Keratinocyte (primary cell): ENCODE results near the gene EPAS1. TPM values are rescaled to one million over a fixed set of nuclear protein-coding genes. Genes with fewer than 3 reads are reported as not detected.

Experiments used
- DNase-seq: peaks from one replicate; pipeline ENCODE4 v3.0.0-alpha.2; 2011; ENCODE audit warnings: low read depth, missing footprints, low spot score
- FAIRE-seq: peaks from 2 replicates; lab custom pipeline; 2011; peaks lifted over from hg19 to GRCh38; lab: Jason Lieb, UNC
- H2AFZ ChIP-seq: 2 replicates; pipeline ENCODE4 v1.6.0; 2012; ENCODE audit warnings: low read length, control low read depth, inconsistent platforms; ENCODE audit not compliant: control insufficient read depth
- H3K27ac ChIP-seq: 2 replicates; pipeline ENCODE4 v1.5.1; 2011; ENCODE audit warnings: low read length; ENCODE audit not compliant: control insufficient read depth, insufficient read depth
- H3K27me3 ChIP-seq: 3 replicates; pipeline ENCODE4 v1.6.0; 2011; ENCODE audit warnings: low read length; ENCODE audit not compliant: control insufficient read depth, insufficient read depth; ENCODE audit errors: extremely low read depth
- H3K36me3 ChIP-seq, 2 experiments: 2 replicates in 1 of 2; 3 replicates in 1 of 2; pipeline ENCODE4 v1.5.1; 2011; ENCODE audit warnings: low read length in 2 of 2, mild to moderate bottlenecking in 1 of 2; ENCODE audit not compliant: control insufficient read depth in 2 of 2, insufficient read depth in 2 of 2; ENCODE audit errors: extremely low read depth in 1 of 2
- H3K4me1 ChIP-seq: 3 replicates; pipeline ENCODE4 v1.5.1; 2011; ENCODE audit warnings: low read length; ENCODE audit not compliant: control insufficient read depth, insufficient read depth; ENCODE audit errors: extremely low read depth
- H3K4me2 ChIP-seq: 3 replicates; pipeline ENCODE4 v1.6.0; 2011; ENCODE audit warnings: low read depth, low read length; ENCODE audit not compliant: control insufficient read depth, insufficient read depth; ENCODE audit errors: extremely low read depth
- H3K4me3 ChIP-seq, 3 experiments: fragments of 200-600 bp in 1 of 3; sonication (generic) in 1 of 3; 2 replicates in 2 of 3; 3 replicates in 1 of 3; pipeline ENCODE4 v1.5.1; 2011 to 2016; ENCODE audit warnings: low read length in 3 of 3, mild to moderate bottlenecking in 3 of 3, control low read depth in 2 of 3, inconsistent platforms in 1 of 3, low read depth in 1 of 3, mixed read lengths in 1 of 3, mixed run types in 1 of 3, moderate library complexity in 1 of 3; ENCODE audit not compliant: control insufficient read depth in 2 of 3, insufficient read depth in 2 of 3; ENCODE audit errors: extremely low read depth in 1 of 3
- H3K79me2 ChIP-seq: 2 replicates; pipeline ENCODE4 v1.6.0; 2012; ENCODE audit warnings: low read length; ENCODE audit not compliant: control insufficient read depth, insufficient read depth
- H3K9ac ChIP-seq: 3 replicates; pipeline ENCODE4 v1.6.0; 2011; ENCODE audit warnings: low read length; ENCODE audit not compliant: control insufficient read depth, insufficient read depth; ENCODE audit errors: extremely low read depth
- H3K9me1 ChIP-seq: 3 replicates; pipeline ENCODE4 v1.6.0; 2011; ENCODE audit warnings: low read length; ENCODE audit not compliant: control insufficient read depth, insufficient read depth; ENCODE audit errors: extremely low read depth
- H3K9me3 ChIP-seq: 2 replicates; pipeline ENCODE4 v1.5.1; 2012; ENCODE audit warnings: low read depth, low read length; ENCODE audit not compliant: control insufficient read depth
- H4K20me1 ChIP-seq: 3 replicates; pipeline ENCODE4 v1.6.0; 2011; ENCODE audit warnings: low read length; ENCODE audit not compliant: control insufficient read depth, insufficient read depth; ENCODE audit errors: extremely low read depth
- CTCF ChIP-seq, 3 experiments: IDR thresholded peaks in 1 of 3; conservative IDR thresholded peaks in 1 of 3; optimal IDR thresholded peaks in 1 of 3; 2 replicates in 2 of 3; 3 replicates in 1 of 3; pipeline versions ENCODE3 to v1.5.1; 2011; ENCODE audit warnings: low read length in 3 of 3, mild to moderate bottlenecking in 3 of 3, moderate library complexity in 2 of 3, control low read depth in 1 of 3, inconsistent platforms in 1 of 3; ENCODE audit not compliant: insufficient read depth in 2 of 3; ENCODE audit errors: extremely low read depth in 1 of 3
- EZH2 ChIP-seq: IDR thresholded peaks from one replicate; pipeline ENCODE4 v1.6.1; 2012; ENCODE audit warnings: inconsistent platforms, mild to moderate bottlenecking, low read length, moderate library complexity
- dilution Hi-C: fragments of 300-500 bp; cut with MboI; formaldehyde crosslinking; loops from one replicate; pipeline ENCODE4 v1.7.0; 2020; ENCODE audit warnings: low sequenced_read_pairs; ENCODE audit not compliant: extremely low pct_ligation_motif_present
- polyA plus RNA-seq, 5 experiments: library from polyadenylated mRNA; depleted of rRNA in 3 of 5; stranded (reverse) in 3 of 5; stranded (forward) in 1 of 5; unstranded in 1 of 5; fragments of >200 nt; gene quantifications; 1 replicate in 1 of 5; 2 replicates in 3 of 5; 3 replicates in 1 of 5; pipeline versions ENCODE4 v1.2.1 to v1.2.3, GENCODE V29; 2011 to 2012; ENCODE audit warnings: missing spikeins in 2 of 5, low read depth in 1 of 5, low replicate concordance in 1 of 5

Gene EPAS1
- polyA plus RNA-seq, 1 donor (not counting 4 experiments of a cell fraction or from before 2014, with no cell fraction given): 96.7 TPM

DNA sequence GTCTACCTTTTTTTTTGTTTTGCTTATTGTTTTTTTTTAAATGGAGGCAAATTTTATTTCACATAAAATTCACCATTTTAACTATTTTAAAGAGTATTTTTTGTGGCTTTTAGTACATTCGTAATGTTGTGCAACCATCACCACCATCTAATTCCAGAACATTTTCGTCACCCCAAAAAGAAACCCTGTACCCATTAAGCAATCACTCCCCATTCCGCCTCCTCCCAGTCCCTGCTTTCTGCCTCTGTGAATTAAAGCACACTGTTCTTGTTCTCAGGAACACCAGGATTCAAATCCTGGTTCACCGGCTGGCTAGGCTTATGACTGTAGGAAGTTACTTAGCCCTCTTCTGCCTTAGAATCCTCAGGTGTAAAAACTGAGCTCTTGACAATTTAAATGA, 36.9 kb upstream of the EPAS1 start:
- Histone ChIP-seq H4K20me1 (no peaks in the 10 kb centered on the region), H3K79me2 (no peaks in the 10 kb centered on the region), H3K9ac (no peak overlapping the region), H3K4me2 (no peak overlapping the region), H3K9me3 (no peaks in the 10 kb centered on the region), H3K4me1 (no peaks in the 10 kb centered on the region), H3K27ac (no peak overlapping the region), H3K36me3 (no peaks in the 10 kb centered on the region), H3K9me1 (no peaks in the 10 kb centered on the region), H2AFZ (no peak overlapping the region), H3K27me3 (no peaks in the 10 kb centered on the region), H3K4me3 (no peak overlapping the region)
- no peak for DNase-seq
- no peak for TF ChIP-seq CTCF (optimal IDR thresholded peaks at IDR 0.05 in 1 of 3, IDR thresholded peaks at IDR 0.05 in 1 of 3, conservative IDR thresholded peaks at IDR 0.05 in 1 of 3; ENCODE audit: extremely low read depth in 1 of 3, insufficient read depth in 2 of 3, low read length in 3 of 3)
- no peak for TF ChIP-seq EZH2
- no peak for FAIRE-seq
- dilution Hi-C loops: no loop called here

DNA sequence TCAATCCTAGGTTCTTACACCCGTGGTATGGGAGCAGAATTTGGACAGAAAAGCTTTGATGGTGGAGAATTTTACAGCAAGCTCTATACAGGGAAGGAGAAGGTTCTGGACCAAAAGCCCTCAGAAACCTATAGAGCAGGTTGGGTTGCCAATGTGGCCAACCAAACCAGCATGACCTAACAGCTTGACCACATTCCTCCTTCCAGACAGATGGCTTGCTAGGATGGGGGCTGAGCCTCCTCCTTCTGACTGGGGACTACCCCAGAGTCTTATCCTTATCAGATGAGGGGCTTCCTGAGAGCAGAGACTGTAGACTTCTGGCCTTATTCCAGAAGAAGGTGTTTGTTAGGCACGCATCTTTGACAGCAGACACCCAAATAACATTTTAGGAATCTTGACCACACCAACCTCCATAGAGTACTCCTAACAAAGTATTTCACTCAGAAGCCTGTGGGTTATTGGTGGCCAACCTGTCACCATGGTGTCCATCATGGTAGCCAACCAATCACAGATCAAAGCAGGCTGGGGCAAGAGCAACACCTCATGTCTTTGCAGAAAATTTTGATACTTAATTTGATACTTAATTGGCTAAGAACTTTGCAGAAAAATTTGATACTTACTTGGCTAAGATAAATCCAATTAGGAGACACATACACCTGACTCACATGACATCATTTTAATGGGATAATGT, 34.8 kb upstream of the EPAS1 start:
- no peaks in the 10 kb centered on the region for H3K36me3 ChIP-seq
- TF ChIP-seq CTCF (optimal IDR thresholded peaks at IDR 0.05 in 1 of 3, IDR thresholded peaks at IDR 0.05 in 1 of 3, conservative IDR thresholded peaks at IDR 0.05 in 1 of 3; ENCODE audit: extremely low read depth in 1 of 3, insufficient read depth in 2 of 3, low read length in 3 of 3) (no peak), EZH2 (no peak)
- no peaks in the 10 kb centered on the region for H4K20me1 ChIP-seq
- H3K4me2 ChIP-seq: no peak overlapping the region
- dilution Hi-C loops: no loop called here
- no peak overlapping the region for H2AFZ ChIP-seq
- FAIRE-seq (no peak), DNase-seq (no peak)
- H3K4me1 ChIP-seq: no peaks in the 10 kb centered on the region
- H3K4me3 ChIP-seq: no peak overlapping the region
- H3K9me1 ChIP-seq: no peaks in the 10 kb centered on the region
- no peaks in the 10 kb centered on the region for H3K9me3 ChIP-seq
- H3K79me2 ChIP-seq: no peaks in the 10 kb centered on the region
- H3K9ac ChIP-seq: no peak overlapping the region
- no peak overlapping the region for H3K27ac ChIP-seq
- no peaks in the 10 kb centered on the region for H3K27me3 ChIP-seq
